Islet of Langerhans (tissue), 1 donor: ENCODE measurements around the gene HDAC3.
"Not testable (repeated sequence)": the region's sequence is repeated elsewhere in the genome, so short reads cannot be mapped to it uniquely, and the experiment has no call there.

Source experiments
- FAIRE-seq: peaks from one replicate; lab custom pipeline; 2011; peaks lifted over from hg19 to GRCh38; lab: Jason Lieb, UNC

Gene HDAC3

GRCh38 chr5:141633871-141634561 is 2.6 kb downstream of the HDAC3 start:
- no peak for FAIRE-seq

GRCh38 chr5:141632650-141633049 is 4.0 kb downstream of the HDAC3 start:
- FAIRE-seq, result no peak

DNA sequence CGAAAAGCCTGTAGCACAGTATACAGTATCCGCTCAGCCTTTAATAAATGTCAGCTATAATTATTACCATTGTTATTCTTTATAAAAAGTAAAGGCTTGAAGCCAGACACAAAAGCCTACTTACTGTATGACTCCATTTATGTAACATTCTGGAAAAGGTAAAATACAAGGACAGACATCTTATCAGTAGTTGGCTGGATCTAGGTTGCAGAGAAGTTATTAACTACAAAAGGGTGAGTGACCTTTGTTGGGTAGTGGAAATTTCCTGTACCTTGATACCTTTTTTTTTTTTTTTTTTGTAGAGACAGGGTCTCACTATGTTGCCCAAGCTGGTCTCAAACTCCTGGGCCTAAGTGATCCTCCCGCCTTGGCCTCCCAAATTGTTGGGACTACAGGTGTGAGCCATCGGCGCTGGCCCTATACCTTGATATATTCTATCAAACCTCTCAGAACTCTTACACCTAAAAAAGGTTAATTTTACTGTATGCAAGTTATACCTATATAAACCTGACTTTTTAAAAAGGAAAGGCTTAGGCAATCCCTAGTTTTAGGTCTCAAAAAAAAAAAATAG is 6.0 kb downstream of the HDAC3 start:
- FAIRE-seq, result no peak

DNA sequence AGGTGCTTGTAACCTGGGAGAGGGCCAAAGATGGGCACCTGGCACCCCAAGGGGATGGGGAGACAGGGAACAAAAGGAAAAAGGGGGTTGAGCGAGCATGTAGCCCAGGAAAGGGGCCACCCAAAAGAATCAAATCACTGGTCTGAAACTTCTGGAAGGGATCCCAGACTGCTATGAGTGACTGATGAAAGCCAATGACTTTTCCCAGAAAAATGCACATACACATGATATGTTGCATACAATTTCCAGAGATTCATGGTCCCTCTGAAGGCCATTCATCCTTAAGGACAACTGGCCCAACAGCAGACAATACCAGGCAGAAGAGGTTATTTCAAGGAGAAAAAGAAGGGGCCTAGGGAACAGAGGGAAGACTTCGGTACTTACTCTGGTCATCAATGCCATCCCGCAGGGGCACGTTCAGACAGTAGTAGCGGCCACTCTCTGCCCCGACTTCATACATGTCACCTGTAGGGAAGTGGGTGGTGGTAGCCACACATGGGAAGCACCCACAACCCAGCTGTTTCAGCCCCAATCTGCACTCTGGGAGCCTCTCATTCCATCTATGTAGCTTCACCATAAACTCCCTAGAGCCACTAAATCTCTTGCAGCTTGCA is 8.4 kb downstream of the HDAC3 start:
- no peak for FAIRE-seq

DNA sequence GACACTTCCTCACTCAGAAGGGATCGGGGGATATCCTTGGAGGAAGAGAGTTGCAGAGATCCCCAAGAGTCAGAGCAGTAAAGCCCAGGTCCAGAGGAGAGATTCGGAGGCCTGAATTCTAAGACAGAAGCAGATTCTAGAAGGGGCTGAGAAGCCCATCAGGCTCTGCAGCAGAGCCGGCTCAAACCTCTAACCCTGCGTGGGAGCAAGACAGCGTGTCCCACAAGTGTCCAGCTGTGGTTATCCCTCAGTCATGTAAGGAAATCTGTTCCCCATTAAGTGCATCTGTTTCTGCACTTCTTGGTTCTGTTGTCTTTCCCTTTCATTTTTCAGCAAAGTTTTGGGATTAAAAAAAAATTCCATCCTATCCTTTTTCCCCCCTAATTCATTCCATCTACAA is 13.0 kb downstream of the HDAC3 start:
- no peak for FAIRE-seq

- FAIRE-seq, result no peak
These were observed 13.5 kb downstream of the HDAC3 start for GRCh38 chr5:141623186-141623585.

GRCh38 chr5:141618804-141619554 is 17.7 kb downstream of the HDAC3 start, which contains the start of gene DIAPH1:
TSS of gene DIAPH1 (minus strand) at chr5:141619000. CDS start at chr5:141618914, 86 bp downstream.
- no peak for FAIRE-seq

GRCh38 chr5:141618030-141618803 is 18.4 kb downstream of the HDAC3 start:
- no peak for FAIRE-seq

DNA sequence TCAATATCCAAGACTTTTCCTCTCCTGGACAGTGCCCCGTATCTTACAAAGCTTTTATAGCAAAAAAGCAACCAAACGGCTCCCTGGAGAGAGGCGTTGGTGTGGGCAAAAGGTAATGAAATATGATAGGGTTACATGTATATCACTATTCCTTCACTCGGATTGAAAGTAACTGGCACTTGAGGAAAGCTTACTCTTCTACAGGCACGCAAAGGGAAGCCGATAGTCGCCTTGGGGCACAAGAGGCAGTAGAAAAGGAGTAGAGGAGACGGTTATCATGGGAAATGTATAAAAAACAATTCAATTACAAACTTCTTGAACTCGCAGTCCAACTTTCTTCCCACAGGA is 19.0 kb downstream of the HDAC3 start:
- no peak for FAIRE-seq

- no peak for FAIRE-seq
These were observed 19.5 kb downstream of the HDAC3 start for GRCh38 chr5:141617128-141617527.

- no peak for FAIRE-seq
These were observed 20.5 kb downstream of the HDAC3 start for GRCh38 chr5:141615991-141616720.

- no peak for FAIRE-seq
These were observed 23.3 kb downstream of the HDAC3 start for GRCh38 chr5:141613344-141613743.

GRCh38 chr5:141611289-141611688 is 25.4 kb downstream of the HDAC3 start:
- FAIRE-seq, result no peak

- FAIRE-seq, result not testable (repeated sequence)
These were observed 26.7 kb downstream of the HDAC3 start for GRCh38 chr5:141609921-141610320.

DNA sequence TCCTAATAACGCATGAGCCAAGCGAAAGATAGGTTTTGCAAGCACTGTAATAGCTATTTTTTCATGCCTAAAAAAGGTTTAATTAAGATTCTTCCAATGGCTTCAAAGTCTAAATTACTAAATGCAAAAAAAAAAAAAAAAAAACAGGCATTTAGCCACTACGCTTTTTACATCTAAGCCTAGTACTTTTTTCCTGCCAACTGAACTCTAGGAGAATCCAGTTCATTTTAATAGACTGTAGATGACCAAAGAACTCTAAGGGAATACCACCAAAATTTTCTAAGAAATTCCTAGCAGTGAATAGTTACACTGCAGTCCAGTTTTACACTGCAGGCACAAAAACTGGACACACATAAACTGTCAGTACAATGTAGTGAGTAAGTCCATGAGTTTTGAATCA is 27.6 kb downstream of the HDAC3 start:
- no peak for FAIRE-seq

DNA sequence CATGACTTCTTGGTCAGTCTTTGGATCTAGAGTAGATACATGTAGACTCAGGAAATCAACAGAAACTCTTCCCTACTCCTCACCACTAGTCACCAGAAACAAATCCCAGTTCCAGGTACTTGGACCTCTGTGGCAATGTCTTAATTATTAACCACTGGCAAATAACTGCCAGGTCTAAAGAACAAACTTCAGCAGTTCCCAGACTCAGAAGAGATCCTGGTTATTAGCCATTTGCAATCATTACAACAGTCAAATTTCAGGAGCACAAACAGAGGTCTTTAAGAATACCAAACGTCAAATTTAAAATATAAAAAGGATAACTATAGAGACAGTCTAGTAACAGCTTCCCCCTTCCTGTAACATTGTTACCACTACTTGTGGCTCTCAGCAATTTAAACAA is 28.1 kb downstream of the HDAC3 start:
- no peak for FAIRE-seq

DNA sequence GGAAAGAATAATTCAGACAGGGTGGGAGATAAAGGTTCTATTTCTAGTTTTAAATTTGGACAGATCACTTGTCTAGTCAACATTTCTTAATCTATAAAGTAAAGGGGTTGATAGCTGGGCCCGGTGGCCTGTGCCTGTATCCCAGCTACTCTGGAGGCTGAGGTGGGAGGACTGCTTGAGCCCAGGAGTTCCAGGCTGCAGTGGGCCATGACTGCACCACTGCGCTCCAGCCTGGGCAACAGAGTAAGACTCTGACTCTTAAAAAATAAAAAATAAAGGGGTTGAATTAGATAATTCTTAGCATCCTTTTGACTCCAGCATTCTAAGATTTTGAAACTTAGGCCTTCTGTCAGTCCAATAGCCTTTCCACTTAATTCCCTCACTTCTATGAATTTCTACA is 28.6 kb downstream of the HDAC3 start:
- no peak for FAIRE-seq

DNA sequence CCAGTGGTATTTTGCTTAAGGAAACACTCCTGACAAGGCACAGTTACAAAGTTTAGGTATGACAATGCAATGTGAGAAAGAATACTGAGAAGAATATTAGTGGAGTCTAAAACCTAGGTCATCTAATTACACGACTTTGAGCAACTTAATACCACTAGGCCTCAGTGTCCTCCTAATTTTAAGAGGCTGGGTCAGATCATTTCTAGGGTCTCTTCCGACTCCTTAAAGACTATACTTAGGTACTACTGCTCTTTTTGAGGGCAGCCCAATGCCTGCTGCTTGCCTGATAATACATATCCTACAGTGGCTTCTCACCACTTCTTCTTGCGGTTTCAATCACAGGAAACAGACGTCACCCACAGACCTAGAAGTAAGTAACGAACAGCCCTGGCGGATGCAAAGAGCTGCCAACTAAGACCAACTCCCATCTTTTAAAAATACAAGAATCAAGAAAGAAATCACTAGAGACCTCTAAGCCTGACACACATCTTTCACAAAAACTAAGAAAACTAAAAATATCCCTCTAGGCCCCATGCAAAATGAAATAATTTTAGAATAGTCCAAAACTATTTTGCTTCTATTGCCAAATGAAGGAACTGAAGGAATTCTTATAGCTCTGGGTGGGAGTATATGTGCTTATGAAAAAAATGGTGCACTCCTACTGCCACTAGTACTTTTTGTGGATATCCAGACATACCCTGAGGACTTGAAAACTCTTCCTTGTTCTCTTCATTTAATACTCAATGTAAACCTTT is 30.9 kb downstream of the HDAC3 start:
- no peak for FAIRE-seq

- FAIRE-seq, result no peak
These were observed 32.5 kb downstream of the HDAC3 start for GRCh38 chr5:141603923-141604717.

GRCh38 chr5:141602606-141603005 is 34.0 kb downstream of the HDAC3 start:
- FAIRE-seq, result no peak
